Spleen (tissue), 11 donors: ENCODE measurements around the gene NGEF. TPM values are rescaled to one million over a fixed set of nuclear protein-coding genes. Genes with fewer than 3 reads are reported as not detected.

ENCODE experiments used
- DNase-seq: peaks from one replicate; pipeline ENCODE4 v3.0.0-alpha.2; 2020
- H3K27ac ChIP-seq, 8 donors: fragments of 200-600 bp; sonication (generic) in 7 of 8; 1 replicate in 4 of 8; 2 replicates in 4 of 8; pipeline versions ENCODE4 v1.5.0 to v1.8.0; 2016 to 2021; ENCODE audit warnings: inconsistent platforms in 4 of 8, mild to moderate bottlenecking in 4 of 8, moderate library complexity in 1 of 8
- H3K27me3 ChIP-seq, 7 donors: fragments of 200-600 bp; sonication (generic) in 6 of 7; replicated peaks in 1 of 7; 1 replicate in 4 of 7; 2 replicates in 3 of 7; pipeline versions ENCODE4 v1.5.0 to v1.8.0; 2016 to 2021; ENCODE audit warnings: inconsistent platforms in 3 of 7, mild to moderate bottlenecking in 1 of 7
- H3K36me3 ChIP-seq, 6 donors: fragments of 200-600 bp; sonication (generic) in 5 of 6; 1 replicate in 4 of 6; 2 replicates in 2 of 6; pipeline versions ENCODE4 v1.5.0 to v1.8.0; 2016 to 2021; ENCODE audit warnings: inconsistent platforms in 2 of 6
- H3K4me1 ChIP-seq, 6 donors: fragments of 200-600 bp; sonication (generic) in 5 of 6; 1 replicate in 3 of 6; 2 replicates in 3 of 6; pipeline versions ENCODE4 v1.5.0 to v1.8.0; 2016 to 2021; ENCODE audit warnings: inconsistent platforms in 3 of 6
- H3K4me3 ChIP-seq, 8 donors: fragments of 200-600 bp; sonication (generic) in 7 of 8; 1 replicate in 4 of 8; 2 replicates in 4 of 8; pipeline versions ENCODE4 v1.5.0 to v1.8.0; 2016 to 2021; ENCODE audit warnings: inconsistent platforms in 4 of 8, mild to moderate bottlenecking in 4 of 8, moderate library complexity in 2 of 8
- H3K9me3 ChIP-seq, 8 donors: fragments of 200-600 bp; sonication (generic) in 7 of 8; 1 replicate in 4 of 8; 2 replicates in 4 of 8; pipeline versions ENCODE4 v1.5.0 to v1.8.0; 2016 to 2021; ENCODE audit warnings: inconsistent platforms in 4 of 8
- CTCF ChIP-seq, 11 experiments: fragments of 200-600 bp in 7 of 11; fragments of 450-650 bp in 4 of 11; sonication (generic) in 4 of 11; IDR thresholded peaks in 8 of 11; conservative IDR thresholded peaks in 3 of 11; 1 replicate in 7 of 11; 2 replicates in 4 of 11; pipeline versions ENCODE4 v1.4.0 to v1.8.0; 2016 to 2021; ENCODE audit warnings: antibody characterized with exemption in 11 of 11, inconsistent platforms in 4 of 11, mild to moderate bottlenecking in 1 of 11
- POLR2A ChIP-seq, 3 donors: fragments of 450-650 bp; IDR thresholded peaks; one replicate each; pipeline ENCODE4 v1.5.1; 2017; ENCODE audit warnings: antibody characterized with exemption in 3 of 3, mild to moderate bottlenecking in 1 of 3
- POLR2AphosphoS5 ChIP-seq, 3 donors: sonication (generic); formaldehyde crosslinking; IDR thresholded peaks; one replicate each; pipeline ENCODE4 v1.5.1; 2017; ENCODE audit warnings: antibody characterized with exemption in 3 of 3
- WGBS, 5 donors: extraction: QIAGEN DNeasy Blood & Tissue Kit in 3 of 5; methylation state at CpG; one replicate each; pipeline versions ENCODE4 v1.1.5 to v1.1.7; 2013 to 2018; 5-methylcytosine and 5-hydroxymethylcytosine counted together
- intact Hi-C: fragments of 100-400 bp; cut with DNase I; formaldehyde crosslinking; loops from one replicate; pipeline ENCODE4 v1.15.0; 2023; ENCODE audit warnings: low total_unique reads
- polyA plus RNA-seq, 3 donors: library from polyadenylated mRNA; stranded (reverse); fragments of 200-250 nt; gene quantifications; one replicate each; pipeline ENCODE4 v1.2.1, GENCODE V29; 2013
- total RNA-seq, 7 donors: library from RNA; depleted of rRNA in 3 of 7; stranded (reverse); fragments of >200 nt in 3 of 7; fragmentation: NEBNext Ultra II Directional in 4 of 7; extraction: Animal tissue kit (Norgen Biotek cat#: 25700) in 4 of 7; gene quantifications; one replicate each; pipeline versions ENCODE4 v1.1.0 to v1.2.1, GENCODE V29; 2016 to 2021
- donor health status: healthy with polysubstance abuse.
- donor health status: DM: no; HTN: no; CAD: no; lungs with moderate emphysema.
- donor health status: DM: no; HTN: no; CAD: no.
- donor health status: Bipolar disorder and iron deficiency.
- donor health status: healthy.
- donor health status: DM: no; HTN: no; CAD: no.
- donor health status: DM: yes; HTN: yes; CAD: no.

Gene NGEF
- total and polyA plus RNA-seq, 10 donors = 0.23 to 0.79 (median 0.43) TPM; not detected in 5

DNA sequence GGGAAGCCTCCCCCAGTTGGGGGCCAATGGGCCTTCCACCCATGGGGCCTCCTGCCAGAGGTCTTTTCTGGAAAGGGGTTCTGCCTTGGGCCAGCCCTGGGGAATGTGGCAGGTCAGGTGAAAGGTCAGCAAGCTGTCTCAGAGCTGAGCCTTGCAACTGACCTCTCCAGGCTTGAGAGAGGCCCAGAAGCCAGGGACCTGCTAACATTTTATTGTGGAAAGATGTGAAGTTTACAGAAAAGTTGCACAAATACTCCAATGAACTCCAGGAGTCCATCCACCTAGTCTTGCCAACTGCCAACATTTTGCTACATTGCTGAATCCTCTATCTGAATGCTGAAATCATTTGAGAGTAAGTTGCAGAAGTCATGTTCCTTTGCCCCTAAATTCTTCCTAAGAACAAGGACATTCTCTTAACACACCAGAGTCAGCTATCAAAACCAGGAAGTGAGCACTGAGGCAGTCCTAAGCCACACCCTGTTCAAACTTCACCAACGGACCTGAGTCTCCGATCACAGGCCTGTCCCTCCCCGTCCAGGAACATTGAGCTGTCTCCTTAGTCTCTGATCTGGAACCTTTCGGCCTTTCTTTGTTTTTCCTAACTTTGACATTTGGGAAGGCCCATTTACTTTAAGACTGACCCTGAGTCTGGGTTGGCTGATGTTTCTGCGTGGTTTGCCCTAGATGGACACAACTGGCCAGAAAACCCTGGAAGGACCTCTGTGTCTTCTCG is 139.0 kb downstream of the NGEF start:
- Histone ChIP-seq H3K9me3 (no peaks in the 10 kb centered on the region), H3K27ac (no peak overlapping the region), H3K36me3 (no peaks in the 10 kb centered on the region), H3K4me3 (no peak overlapping the region), H3K27me3 (peaks cover 0 to 36% (median 21%) of the 10 kb centered on the region in 7 donors), H3K4me1 (peaks cover 0 to 34% (median 22%) of the 10 kb centered on the region in 6 donors)
- intact Hi-C loops = no loop called here
- DNase-seq = no peak
- TF ChIP-seq POLR2AphosphoS5 (IDR thresholded peaks at IDR 0.05) (no peak), CTCF (IDR thresholded peaks at IDR 0.05 in 8 of 11, conservative IDR thresholded peaks at IDR 0.05 in 3 of 11) (no peak), POLR2A (IDR thresholded peaks at IDR 0.05) (no peak)
- WGBS, 5 donors = 58 to 74% (median 70%) methylated on average over 5 to 6 of the region's 6 CpGs

DNA sequence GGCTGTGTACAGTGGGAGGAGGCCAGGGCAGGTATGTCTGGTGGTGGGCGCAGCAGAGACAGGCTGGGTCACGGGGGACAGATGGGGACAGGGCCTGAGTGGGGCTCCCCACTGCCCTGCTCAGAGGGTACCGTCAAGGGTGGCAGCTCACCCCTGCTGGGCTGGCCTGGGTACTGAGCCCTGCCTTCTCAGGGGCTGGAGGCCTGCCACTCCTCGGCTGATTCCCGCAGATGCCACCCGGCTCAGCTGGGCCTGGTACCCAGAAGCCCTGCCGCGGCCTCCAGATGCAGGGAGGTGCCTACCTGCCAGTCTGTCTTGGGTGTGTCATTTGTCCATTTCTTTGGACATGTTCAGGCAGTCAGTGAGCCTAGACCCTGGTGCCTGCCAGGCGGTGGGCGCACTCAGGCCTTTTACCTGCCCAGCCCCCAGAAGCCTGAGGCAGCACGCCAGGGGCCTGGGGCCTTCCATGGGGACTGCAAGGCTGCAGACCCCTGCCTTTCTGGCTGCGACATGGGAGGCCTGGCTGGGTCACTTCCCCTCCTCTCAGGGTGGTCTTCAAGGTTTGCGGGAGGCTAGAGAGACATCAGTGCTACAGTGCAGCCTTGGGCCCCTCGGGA is 139.7 kb downstream of the NGEF start:
- Histone ChIP-seq H3K9me3 (no peaks in the 10 kb centered on the region), H3K36me3 (no peaks in the 10 kb centered on the region), H3K27me3 (peaks cover 0 to 36% (median 21%) of the 10 kb centered on the region in 7 donors), H3K27ac (no peak overlapping the region), H3K4me1 (peaks cover 0 to 34% (median 22%) of the 10 kb centered on the region in 6 donors), H3K4me3 (no peak overlapping the region)
- DNase-seq = no peak
- intact Hi-C loops = no loop called here
- TF ChIP-seq CTCF (IDR thresholded peaks at IDR 0.05 in 8 of 11, conservative IDR thresholded peaks at IDR 0.05 in 3 of 11) = no peak
- no peak for TF ChIP-seq POLR2AphosphoS5 (IDR thresholded peaks at IDR 0.05)
- no peak for TF ChIP-seq POLR2A (IDR thresholded peaks at IDR 0.05)
- WGBS, 5 donors = 91 to 97% (median 94%) methylated on average over 3 to 14 of the region's 14 CpGs

GRCh38 chr2:232872826-232873225 is 140.2 kb downstream of the NGEF start:
- TF ChIP-seq POLR2AphosphoS5 (IDR thresholded peaks at IDR 0.05) (no peak), CTCF (IDR thresholded peaks at IDR 0.05 in 8 of 11, conservative IDR thresholded peaks at IDR 0.05 in 3 of 11) (no peak), POLR2A (IDR thresholded peaks at IDR 0.05) (no peak)
- 93 to 98% (median 95%) methylated on average over 7 to 9 of the region's 9 CpGs for WGBS, 5 donors

More at GRCh38 chr2:232872826-232873225, 140.2 kb downstream of the NGEF start:
- Histone ChIP-seq H3K9me3 (no peaks in the 10 kb centered on the region), H3K4me3 (no peak overlapping the region), H3K4me1 (peaks cover 0 to 34% (median 22%) of the 10 kb centered on the region in 6 donors), H3K27me3 (peaks cover 0 to 35% (median 21%) of the 10 kb centered on the region in 7 donors), H3K36me3 (no peaks in the 10 kb centered on the region), H3K27ac (no peak overlapping the region)
- DNase-seq = no peak
- intact Hi-C loops = no loop called here
